ENCODE data around the gene DNMT1. TPM values are rescaled to one million over a fixed set of nuclear protein-coding genes. Genes with fewer than 3 reads are reported as not detected.

DNMT1 gene
- polyA plus RNA-seq, 1 of the 3 experiments (the other 2 are of a cell fraction), result 58.3 TPM

DNA sequence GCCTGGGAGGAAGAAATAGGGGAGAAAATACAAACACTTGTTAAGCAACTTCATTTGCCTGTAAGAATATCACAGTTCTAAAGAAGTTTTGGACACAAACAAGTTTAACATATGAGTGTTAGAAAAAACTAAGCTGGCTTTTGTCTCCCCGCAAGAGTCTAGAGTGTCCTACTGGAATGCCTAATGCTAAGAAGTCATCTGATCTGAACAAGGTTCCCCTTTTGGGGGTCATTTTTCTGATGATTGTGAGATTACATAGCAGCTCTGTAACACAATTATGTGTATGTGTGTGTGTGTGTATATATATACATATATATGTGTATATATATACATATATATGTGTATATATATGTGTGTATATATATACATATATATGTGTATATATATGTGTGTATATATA lies 12.7 kb downstream of the DNMT1 start:
- H3K79me2 ChIP-seq (ENCODE audit: insufficient read depth), result peaks cover 79% of the 10 kb centered on the region
- H3K9me3 ChIP-seq, result no peaks in the 10 kb centered on the region
- no peak overlapping the region for H2AFZ ChIP-seq (ENCODE audit: low read depth)
- POLR2A ChIA-PET, result no interaction called here
- H3K27me3 ChIP-seq (ENCODE audit: insufficient read depth), result no peaks in the 10 kb centered on the region
- H3K4me1 ChIP-seq (ENCODE audit: control insufficient read depth in 1 of 2, insufficient read depth in 2 of 2, low read depth in 1 of 2, low read length in 1 of 2), result no peaks in the 10 kb centered on the region; a peak in 1 of 4 replicates
- 100% methylated on average over 1 of the region's 1 CpG for WGBS (ENCODE audit: low lambda C conversion rate)
- H3K9me2 ChIP-seq, result no peaks in the 10 kb centered on the region
- no peak overlapping the region for H3K9ac ChIP-seq
- no peak overlapping the region for H3K27ac ChIP-seq (ENCODE audit: low read depth in 2 of 2, low read length in 1 of 2)
- DNase-seq, result no peak
- peaks cover 3% of the 10 kb centered on the region; the same call in 1 of the 2 replicates for H4K20me1 ChIP-seq (ENCODE audit: insufficient read depth)
- peaks cover 15 to 22% of the 10 kb centered on the region in 2 experiments for H3K36me3 ChIP-seq (replicated peaks in 1 of 2; ENCODE audit: control insufficient read depth in 1 of 2, insufficient read depth in 2 of 2, low read length in 1 of 2)
- no peaks in the 10 kb centered on the region for H3F3A ChIP-seq (replicated peaks; ENCODE audit: insufficient read depth)
- no peak overlapping the region for H3K4me2 ChIP-seq
- CTCF ChIA-PET, result interaction anchor here (0.9 to 3.7 kb wide), 3 partner anchors 68 to 234 kb away, joined by 3 to 15 read pairs (median 4); no protein-coding TSS in a partner anchor
- TF ChIP-seq, protein P1, sequence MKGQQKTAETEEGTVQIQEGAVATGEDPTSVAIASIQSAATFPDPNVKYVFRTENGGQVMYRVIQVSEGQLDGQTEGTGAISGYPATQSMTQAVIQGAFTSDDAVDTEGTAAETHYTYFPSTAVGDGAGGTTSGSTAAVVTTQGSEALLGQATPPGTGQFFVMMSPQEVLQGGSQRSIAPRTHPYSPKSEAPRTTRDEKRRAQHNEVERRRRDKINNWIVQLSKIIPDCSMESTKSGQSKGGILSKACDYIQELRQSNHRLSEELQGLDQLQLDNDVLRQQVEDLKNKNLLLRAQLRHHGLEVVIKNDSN (IDR thresholded peaks at IDR 0.05; ENCODE audit: borderline replicate concordance, low read depth), result no peak
- no peak for TF ChIP-seq YY1 (IDR thresholded peaks at IDR 0.05; ENCODE audit: low read depth)
- no peak for TF ChIP-seq TAF1 (IDR thresholded peaks at IDR 0.05; ENCODE audit: borderline replicate concordance, low read depth, low read length)
- no peak for TF ChIP-seq JUND (IDR thresholded peaks at IDR 0.05)
- TF ChIP-seq, protein P2, sequence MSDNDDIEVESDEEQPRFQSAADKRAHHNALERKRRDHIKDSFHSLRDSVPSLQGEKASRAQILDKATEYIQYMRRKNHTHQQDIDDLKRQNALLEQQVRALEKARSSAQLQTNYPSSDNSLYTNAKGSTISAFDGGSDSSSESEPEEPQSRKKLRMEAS (IDR thresholded peaks at IDR 0.05; ENCODE audit: low read depth), result no peak
- no peak for TF ChIP-seq EP300 (IDR thresholded peaks at IDR 0.05; ENCODE audit: borderline replicate concordance in 1 of 2, low read depth in 1 of 2, low read length in 1 of 2)
- no peak for TF ChIP-seq MEF2A (IDR thresholded peaks at IDR 0.05; ENCODE audit: borderline replicate concordance, low read depth)
- no peak for TF ChIP-seq RXRA (IDR thresholded peaks at IDR 0.05; ENCODE audit: borderline replicate concordance, low read depth)
- TF ChIP-seq RAD21 (IDR thresholded peaks at IDR 0.05; ENCODE audit: low read length), result no peak
- TF ChIP-seq POLR2AphosphoS5 (IDR thresholded peaks at IDR 0.05; ENCODE audit: low read depth, low read length), result no peak
- no peak for TF ChIP-seq TCF12 (IDR thresholded peaks at IDR 0.05)
- TF ChIP-seq SIN3A (IDR thresholded peaks at IDR 0.05; ENCODE audit: borderline replicate concordance, low read depth, low read length), result no peak
- TF ChIP-seq, protein P3, sequence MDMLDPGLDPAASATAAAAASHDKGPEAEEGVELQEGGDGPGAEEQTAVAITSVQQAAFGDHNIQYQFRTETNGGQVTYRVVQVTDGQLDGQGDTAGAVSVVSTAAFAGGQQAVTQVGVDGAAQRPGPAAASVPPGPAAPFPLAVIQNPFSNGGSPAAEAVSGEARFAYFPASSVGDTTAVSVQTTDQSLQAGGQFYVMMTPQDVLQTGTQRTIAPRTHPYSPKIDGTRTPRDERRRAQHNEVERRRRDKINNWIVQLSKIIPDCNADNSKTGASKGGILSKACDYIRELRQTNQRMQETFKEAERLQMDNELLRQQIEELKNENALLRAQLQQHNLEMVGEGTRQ (IDR thresholded peaks at IDR 0.05; ENCODE audit: borderline replicate concordance, low read depth, low read length), result no peak
- no peak for TF ChIP-seq TEAD4 (IDR thresholded peaks at IDR 0.05; ENCODE audit: borderline replicate concordance, insufficient read depth)
- TF ChIP-seq FOXM1 (IDR thresholded peaks at IDR 0.05; ENCODE audit: low read depth), result no peak
- no peak overlapping the region for H3K4me3 ChIP-seq (ENCODE audit: low read depth in 2 of 2, low read length in 1 of 2)

DNA sequence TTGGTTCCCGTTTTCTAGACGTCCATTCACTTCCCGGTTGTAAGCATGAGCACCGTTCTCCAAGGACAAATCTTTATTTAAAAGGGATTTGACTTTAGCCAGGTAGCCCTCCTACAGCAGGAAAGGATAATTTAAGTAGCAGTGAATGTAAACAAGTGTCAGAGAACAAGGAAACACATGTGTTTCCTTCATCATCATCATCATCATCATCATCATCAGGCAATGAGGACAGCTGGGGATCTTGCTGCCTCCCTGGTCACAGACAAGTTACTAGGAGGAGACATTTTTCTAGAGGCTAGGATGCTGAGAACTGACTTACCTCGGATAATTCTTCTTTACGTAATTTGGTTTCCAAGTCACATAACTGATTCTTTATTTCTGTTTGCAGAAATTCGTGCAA lies 14.3 kb downstream of the DNMT1 start:
- Histone ChIP-seq H3K9ac (no peak overlapping the region), H4K20me1 (ENCODE audit: insufficient read depth) (no peaks in the 10 kb centered on the region; the same call in 1 of the 2 replicates), H3K4me3 (ENCODE audit: low read depth in 2 of 2, low read length in 1 of 2) (no peak overlapping the region), H3F3A (replicated peaks; ENCODE audit: insufficient read depth) (no peaks in the 10 kb centered on the region), H3K27ac (ENCODE audit: low read depth in 2 of 2, low read length in 1 of 2) (no peak overlapping the region), H3K4me1 (ENCODE audit: control insufficient read depth in 1 of 2, insufficient read depth in 2 of 2, low read depth in 1 of 2, low read length in 1 of 2) (no peaks in the 10 kb centered on the region; a peak in 1 of 4 replicates), H2AFZ (ENCODE audit: low read depth) (no peak overlapping the region), H3K4me2 (no peak overlapping the region), H3K9me2 (no peaks in the 10 kb centered on the region), H3K27me3 (ENCODE audit: insufficient read depth) (no peaks in the 10 kb centered on the region), H3K9me3 (no peaks in the 10 kb centered on the region), H3K79me2 (ENCODE audit: insufficient read depth) (peaks cover 65% of the 10 kb centered on the region), H3K36me3 (replicated peaks in 1 of 2; ENCODE audit: control insufficient read depth in 1 of 2, insufficient read depth in 2 of 2, low read length in 1 of 2) (peaks cover 19 to 33% of the 10 kb centered on the region in 2 experiments)
- no peak for TF ChIP-seq CHD2 (IDR thresholded peaks at IDR 0.05; ENCODE audit: low read length, partially characterized antibody)
- TF ChIP-seq TCF12 (IDR thresholded peaks at IDR 0.05), result no peak
- TF ChIP-seq YY1 (IDR thresholded peaks at IDR 0.05; ENCODE audit: low read depth), result no peak
- no peak for TF ChIP-seq EP300 (IDR thresholded peaks at IDR 0.05; ENCODE audit: borderline replicate concordance in 1 of 2, low read depth in 1 of 2, low read length in 1 of 2)
- TF ChIP-seq MEF2A (IDR thresholded peaks at IDR 0.05; ENCODE audit: borderline replicate concordance, low read depth), result no peak
- no peak for TF ChIP-seq POLR2AphosphoS5 (IDR thresholded peaks at IDR 0.05; ENCODE audit: low read depth, low read length)
- TF ChIP-seq SIN3A (IDR thresholded peaks at IDR 0.05; ENCODE audit: borderline replicate concordance, low read depth, low read length), result no peak
- TF ChIP-seq, protein P4, sequence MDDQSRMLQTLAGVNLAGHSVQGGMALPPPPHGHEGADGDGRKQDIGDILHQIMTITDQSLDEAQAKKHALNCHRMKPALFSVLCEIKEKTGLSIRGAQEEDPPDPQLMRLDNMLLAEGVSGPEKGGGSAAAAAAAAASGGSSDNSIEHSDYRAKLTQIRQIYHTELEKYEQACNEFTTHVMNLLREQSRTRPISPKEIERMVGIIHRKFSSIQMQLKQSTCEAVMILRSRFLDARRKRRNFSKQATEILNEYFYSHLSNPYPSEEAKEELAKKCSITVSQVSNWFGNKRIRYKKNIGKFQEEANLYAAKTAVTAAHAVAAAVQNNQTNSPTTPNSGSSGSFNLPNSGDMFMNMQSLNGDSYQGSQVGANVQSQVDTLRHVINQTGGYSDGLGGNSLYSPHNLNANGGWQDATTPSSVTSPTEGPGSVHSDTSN (IDR thresholded peaks at IDR 0.05), result no peak
- TF ChIP-seq, protein P5, sequence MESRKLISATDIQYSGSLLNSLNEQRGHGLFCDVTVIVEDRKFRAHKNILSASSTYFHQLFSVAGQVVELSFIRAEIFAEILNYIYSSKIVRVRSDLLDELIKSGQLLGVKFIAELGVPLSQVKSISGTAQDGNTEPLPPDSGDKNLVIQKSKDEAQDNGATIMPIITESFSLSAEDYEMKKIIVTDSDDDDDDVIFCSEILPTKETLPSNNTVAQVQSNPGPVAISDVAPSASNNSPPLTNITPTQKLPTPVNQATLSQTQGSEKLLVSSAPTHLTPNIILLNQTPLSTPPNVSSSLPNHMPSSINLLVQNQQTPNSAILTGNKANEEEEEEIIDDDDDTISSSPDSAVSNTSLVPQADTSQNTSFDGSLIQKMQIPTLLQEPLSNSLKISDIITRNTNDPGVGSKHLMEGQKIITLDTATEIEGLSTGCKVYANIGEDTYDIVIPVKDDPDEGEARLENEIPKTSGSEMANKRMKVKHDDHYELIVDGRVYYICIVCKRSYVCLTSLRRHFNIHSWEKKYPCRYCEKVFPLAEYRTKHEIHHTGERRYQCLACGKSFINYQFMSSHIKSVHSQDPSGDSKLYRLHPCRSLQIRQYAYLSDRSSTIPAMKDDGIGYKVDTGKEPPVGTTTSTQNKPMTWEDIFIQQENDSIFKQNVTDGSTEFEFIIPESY (IDR thresholded peaks at IDR 0.05; ENCODE audit: borderline replicate concordance, low read depth), result no peak
- no peak for TF ChIP-seq SMC3 (IDR thresholded peaks at IDR 0.05; ENCODE audit: low read depth, low read length)
- TF ChIP-seq ELF1 (IDR thresholded peaks at IDR 0.05), result no peak
- no peak for TF ChIP-seq TEAD4 (IDR thresholded peaks at IDR 0.05; ENCODE audit: borderline replicate concordance, insufficient read depth)
- TF ChIP-seq, protein P6, sequence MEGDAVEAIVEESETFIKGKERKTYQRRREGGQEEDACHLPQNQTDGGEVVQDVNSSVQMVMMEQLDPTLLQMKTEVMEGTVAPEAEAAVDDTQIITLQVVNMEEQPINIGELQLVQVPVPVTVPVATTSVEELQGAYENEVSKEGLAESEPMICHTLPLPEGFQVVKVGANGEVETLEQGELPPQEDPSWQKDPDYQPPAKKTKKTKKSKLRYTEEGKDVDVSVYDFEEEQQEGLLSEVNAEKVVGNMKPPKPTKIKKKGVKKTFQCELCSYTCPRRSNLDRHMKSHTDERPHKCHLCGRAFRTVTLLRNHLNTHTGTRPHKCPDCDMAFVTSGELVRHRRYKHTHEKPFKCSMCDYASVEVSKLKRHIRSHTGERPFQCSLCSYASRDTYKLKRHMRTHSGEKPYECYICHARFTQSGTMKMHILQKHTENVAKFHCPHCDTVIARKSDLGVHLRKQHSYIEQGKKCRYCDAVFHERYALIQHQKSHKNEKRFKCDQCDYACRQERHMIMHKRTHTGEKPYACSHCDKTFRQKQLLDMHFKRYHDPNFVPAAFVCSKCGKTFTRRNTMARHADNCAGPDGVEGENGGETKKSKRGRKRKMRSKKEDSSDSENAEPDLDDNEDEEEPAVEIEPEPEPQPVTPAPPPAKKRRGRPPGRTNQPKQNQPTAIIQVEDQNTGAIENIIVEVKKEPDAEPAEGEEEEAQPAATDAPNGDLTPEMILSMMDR (IDR thresholded peaks at IDR 0.05), result no peak
- no peak for DNase-seq
- WGBS (ENCODE audit: low lambda C conversion rate), result 94% methylated on average over 7 of the region's 7 CpGs
- ChIA-PET CTCF (no interaction called here), POLR2A (no interaction called here)

All from SK-N-SH (cell line).